HG02943 (cell line): ENCODE results near the gene LIPC.

Source experiments
- ATAC-seq: cut with Tn5 transposase; IDR thresholded peaks from one replicate; pipeline ENCODE4 v1.9.1; 2021; ENCODE audit warnings: mild to moderate bottlenecking, low read depth, moderate library complexity; ENCODE audit not compliant: unreplicated experiment

LIPC gene

GRCh38 chr15:58528188-58528870, 96.5 kb downstream of the LIPC start:
- no peak for ATAC-seq

GRCh38 chr15:58529041-58529440, 97.2 kb downstream of the LIPC start:
- ATAC-seq = no peak

- ATAC-seq = no peak
Measured at GRCh38 chr15:58530056-58530590, 98.3 kb downstream of the LIPC start.

- ATAC-seq = no peak
Measured at GRCh38 chr15:58532126-58532525, 100.3 kb downstream of the LIPC start.

- ATAC-seq = no peak
Measured at GRCh38 chr15:58534556-58534955, 102.8 kb downstream of the LIPC start.

- ATAC-seq = no peak
Measured at GRCh38 chr15:58535337-58535736, 103.5 kb downstream of the LIPC start.

GRCh38 chr15:58535894-58536293, 104.1 kb downstream of the LIPC start:
- no peak for ATAC-seq

GRCh38 chr15:58536414-58536813, 104.6 kb downstream of the LIPC start:
- no peak for ATAC-seq

- ATAC-seq = no peak
Measured at GRCh38 chr15:58537033-58537432, 105.2 kb downstream of the LIPC start.

GRCh38 chr15:58538225-58538727, 106.5 kb downstream of the LIPC start:
- ATAC-seq = no peak

GRCh38 chr15:58538901-58539300, 107.1 kb downstream of the LIPC start:
- no peak for ATAC-seq

- ATAC-seq = no peak
Measured at GRCh38 chr15:58539548-58539947, 107.8 kb downstream of the LIPC start.

- no peak for ATAC-seq
Measured at GRCh38 chr15:58541410-58542087, 109.8 kb downstream of the LIPC start.

GRCh38 chr15:58543664-58544335, 112.0 kb downstream of the LIPC start:
- no peak for ATAC-seq

- no peak for ATAC-seq
Measured at GRCh38 chr15:58544756-58545155, 113.0 kb downstream of the LIPC start.

GRCh38 chr15:58545307-58546065, 113.7 kb downstream of the LIPC start:
- no peak for ATAC-seq

GRCh38 chr15:58546066-58546591, 114.3 kb downstream of the LIPC start:
- ATAC-seq = no peak

- ATAC-seq = no peak
Measured at GRCh38 chr15:58546635-58547627, 115.1 kb downstream of the LIPC start.
